ENCODE data around the gene C11orf21.
"Not testable (repeated sequence)": the region's sequence is repeated elsewhere in the genome, so short reads cannot be mapped to it uniquely, and the experiment has no call there.

The C11orf21 gene

DNA sequence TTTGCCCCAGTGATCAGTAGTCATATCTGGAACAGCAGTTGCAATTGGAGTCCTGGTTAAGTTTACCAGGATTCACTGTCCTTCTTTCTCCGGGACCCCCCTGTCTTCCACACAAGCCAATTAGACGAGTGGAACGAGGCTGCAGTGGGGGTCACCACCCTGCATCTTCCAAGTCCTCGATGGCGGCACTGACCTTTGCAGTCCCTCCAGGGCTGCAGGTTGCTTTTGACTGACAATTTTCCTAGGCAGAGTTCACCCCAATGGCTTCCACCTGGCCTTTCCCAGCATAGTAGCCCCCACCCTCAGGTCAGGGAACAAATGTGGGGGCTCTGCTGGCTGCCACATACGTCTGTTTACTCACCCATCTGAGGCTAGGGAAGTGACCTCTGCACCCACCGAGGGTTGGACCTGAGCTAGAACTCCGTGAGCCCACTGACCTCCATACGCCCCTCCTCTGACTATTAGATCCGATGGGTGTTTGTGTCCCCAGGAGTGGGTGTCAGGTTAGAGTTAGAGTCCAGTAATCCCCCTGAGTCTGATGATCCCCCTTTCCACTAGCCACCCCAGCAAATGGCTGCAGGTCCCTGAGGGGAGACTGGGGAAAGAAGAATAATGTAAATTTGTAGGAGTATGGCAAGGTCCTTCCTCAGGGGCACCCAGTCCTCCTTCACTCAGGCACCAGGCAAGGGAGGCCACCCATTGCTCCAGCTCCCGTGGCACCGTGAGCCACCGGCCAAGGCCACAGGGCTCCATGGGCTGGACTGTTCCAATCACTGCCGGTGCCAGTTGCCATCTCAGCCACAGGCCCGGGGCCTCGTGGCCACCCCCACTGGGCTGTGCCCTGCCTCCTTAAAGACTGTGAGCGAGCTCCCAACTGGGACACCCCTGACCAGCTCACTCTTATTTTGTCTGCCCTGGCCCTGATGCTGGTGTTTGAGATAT lies 5.5 kb downstream of the C11orf21 start:
- DNase-seq: no peak

DNA sequence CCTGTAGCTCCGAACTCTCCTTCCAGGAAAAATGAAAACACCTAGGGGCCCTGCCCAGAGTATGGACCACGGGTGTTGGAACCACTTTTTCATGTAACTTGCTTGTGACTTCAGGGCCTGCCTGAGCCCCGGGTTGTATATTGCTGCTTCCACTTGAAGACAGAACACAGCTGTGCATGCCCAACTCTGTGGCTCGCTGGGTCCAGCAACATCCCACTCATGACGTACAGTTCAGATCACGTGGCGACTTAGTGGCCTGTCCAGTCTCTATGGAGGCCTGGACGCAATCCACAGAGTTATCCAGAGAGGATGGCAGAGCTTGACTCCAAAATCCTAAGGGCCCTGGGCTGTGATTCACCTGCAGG lies 6.8 kb downstream of the C11orf21 start:
- no peak for DNase-seq

DNA sequence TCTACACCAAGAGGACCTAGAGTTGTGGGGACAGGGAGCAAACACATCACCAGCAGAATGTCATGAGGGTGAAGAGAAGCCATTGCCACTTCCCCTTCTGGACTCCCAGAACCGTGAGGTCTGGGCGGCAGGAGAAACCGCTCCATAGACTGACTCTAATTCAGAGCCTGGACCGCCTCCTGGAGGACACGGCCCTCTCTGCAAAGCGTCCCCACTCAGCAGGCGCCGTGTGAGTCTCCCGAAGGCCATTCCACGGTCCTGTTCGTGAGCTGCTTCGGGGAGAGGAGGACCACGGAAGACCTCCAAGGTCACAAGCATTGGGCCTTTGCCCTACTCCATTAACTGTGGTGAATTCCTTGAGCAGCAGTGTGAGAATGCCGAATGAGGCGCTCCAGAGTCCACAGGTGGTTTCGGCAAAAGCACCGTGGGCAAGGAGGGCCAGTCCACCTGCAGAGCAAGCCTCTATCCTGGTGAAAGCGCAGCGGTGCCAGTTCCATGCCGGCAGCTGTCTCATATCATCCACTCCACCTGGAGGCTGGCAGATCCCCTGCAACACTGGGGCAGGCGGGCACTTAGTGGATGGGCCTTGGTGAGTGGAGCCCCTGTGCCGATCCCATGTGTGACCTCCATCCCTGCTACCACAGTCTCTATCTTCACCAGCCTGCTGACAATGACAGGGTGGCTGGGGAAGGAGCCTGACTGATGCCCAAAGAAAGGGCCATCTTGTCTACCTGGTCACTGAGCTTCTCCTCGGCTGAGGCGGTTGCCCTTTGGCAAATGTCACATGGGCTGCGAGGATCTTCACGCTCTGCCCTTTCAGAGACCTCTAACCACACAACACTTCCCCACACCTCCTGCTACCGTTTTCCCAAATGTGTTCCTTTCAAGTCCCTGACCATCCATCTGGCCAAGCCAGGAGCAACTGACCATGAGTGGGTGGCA lies 7.5 kb downstream of the C11orf21 start:
- peak; percentile 87 for DNase-seq

DNA sequence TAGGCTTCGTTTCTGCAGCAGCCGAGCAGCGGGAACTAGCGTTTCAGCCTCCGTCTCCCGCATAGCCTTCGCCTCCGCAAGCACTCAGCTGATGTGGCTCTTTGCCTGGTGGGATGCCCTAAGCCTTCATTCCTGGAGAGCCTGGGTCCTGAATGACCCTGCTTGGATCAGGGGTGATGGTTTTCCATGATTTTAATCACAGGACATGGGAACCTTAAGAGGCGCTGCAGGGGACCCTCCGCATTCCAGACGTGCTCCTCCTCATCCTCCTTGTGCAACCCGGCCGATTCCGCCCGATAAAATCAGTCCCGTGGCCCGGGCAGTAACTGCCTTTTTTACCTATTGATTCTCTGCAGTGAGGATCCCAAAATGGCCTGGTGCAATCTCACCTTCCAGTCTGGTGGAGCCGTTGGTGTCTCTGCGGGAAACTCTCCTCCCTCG lies 8.2 kb downstream of the C11orf21 start:
- no peak for DNase-seq

DNA sequence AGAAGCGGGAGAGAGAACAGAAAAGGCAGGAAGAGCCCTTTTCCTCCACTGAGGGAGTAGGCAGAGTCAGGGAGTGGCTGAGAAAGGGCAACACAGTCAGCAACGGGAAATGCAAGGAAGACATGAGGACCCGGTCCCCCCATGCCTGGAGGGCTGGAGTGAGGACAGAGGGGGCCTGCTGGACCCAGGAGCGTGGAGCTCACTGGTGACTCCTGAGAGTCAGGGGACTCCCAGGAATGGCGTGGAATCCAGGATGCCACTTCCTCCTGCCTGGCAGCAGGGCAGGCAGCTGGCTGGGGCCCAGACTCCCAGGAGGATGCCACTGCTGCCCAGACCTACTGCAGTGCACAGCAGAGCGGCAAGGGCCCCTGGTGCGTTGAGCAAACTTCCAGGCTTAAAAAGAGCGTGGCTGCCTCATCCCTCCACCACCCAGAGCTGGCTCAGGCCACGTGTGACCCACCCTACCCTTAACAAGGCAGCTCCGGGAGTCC lies 11.3 kb downstream of the C11orf21 start:
- no peak for DNase-seq

DNA sequence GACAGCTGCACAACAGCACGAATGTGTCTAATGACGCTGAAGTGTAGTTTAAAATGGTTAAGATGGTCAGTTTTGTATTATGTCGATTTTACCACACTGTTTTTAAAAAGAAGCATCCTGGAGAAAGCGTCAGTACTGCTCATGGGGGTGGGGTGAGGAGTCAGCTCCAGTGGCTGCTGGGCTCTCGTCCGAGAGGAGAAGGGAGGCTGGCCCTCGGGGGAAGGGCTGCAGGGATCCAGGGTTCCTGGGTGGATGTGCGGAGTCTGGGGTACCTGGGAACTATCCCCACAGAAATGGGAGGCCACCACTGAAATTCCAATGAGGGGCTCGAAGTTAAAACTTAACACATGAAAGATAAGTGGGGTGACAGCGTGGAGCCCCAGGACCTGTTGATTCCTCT lies 11.9 kb downstream of the C11orf21 start:
- no peak for DNase-seq

DNA sequence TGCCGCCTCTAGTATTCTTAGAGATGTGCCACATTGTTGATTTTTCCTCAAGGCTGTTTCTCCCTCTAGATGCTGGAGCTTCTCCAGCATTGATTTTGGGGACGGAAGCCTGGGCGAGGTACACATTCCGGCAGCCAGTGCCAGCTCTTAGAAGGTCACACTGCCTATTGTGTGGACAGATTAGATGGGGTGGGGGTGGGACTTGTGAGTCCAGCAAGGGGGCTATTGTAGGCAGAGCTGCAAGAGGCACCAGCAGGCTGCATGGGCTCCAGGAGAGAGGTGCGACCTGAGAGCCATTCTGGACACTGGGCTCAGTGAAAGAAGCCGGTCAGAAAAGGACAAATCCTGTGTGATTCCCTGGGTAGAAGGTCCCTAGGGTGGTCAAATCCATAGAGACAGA lies 12.4 kb downstream of the C11orf21 start:
- DNase-seq: no peak

DNA sequence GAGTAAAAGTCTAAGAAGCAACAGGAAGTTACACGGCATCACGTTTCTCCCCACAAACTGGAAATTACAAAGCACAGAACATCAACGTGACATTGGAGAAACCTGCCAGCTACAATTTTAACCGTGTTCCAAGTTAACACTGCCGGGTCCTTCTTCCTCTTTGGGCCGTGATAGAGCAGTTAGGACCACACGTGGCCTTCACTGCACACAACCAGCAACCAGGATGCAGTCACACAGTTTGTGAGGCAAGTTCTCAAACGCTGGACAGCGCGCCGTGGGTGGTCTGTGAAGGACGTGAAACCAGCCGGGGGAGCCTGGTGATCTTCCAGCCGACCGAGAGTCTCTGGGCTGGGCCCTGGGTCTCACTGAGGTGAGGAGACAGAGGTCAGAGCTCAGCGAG lies 14.6 kb downstream of the C11orf21 start:
- DNase-seq: no peak

DNA sequence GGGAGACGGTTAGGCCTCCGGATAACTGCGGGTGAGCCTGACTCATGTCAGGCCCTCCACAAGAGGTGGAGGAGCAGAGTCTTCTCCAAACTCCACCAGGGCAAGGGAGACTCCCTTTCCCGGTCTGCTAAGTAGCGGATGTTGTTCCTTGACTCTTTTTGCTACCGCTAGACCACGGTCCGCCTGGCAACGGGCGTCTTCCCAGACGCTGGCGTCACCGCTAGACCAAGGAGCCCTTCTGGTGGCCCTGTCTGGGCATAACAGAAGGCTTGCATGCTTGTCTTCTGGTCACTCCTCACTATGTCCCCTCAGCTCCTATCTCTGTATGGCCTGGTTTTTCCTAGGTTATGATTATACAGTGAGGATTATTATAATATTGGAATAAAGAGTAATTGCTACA lies 15.4 kb downstream of the C11orf21 start:
- DNase-seq: not testable (repeated sequence)

DNA sequence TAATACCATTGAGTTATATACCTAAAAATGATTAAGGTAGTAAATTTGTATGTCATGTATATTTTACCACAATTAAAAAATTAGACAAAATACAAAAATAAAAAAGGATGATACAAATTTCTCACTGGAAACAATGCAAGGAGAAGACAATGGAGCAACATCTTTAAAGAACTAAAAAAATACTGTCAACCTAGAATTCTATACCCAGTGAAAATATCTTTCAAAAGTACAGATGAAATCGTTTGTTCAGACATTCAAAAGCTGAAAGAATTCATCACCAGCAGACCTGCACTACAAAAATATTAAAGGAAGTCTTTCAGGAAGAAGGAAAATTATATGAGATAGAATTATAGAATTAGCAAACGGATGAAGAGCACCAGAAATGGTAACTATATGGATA lies 21.5 kb downstream of the C11orf21 start:
- no peak for DNase-seq

DNA sequence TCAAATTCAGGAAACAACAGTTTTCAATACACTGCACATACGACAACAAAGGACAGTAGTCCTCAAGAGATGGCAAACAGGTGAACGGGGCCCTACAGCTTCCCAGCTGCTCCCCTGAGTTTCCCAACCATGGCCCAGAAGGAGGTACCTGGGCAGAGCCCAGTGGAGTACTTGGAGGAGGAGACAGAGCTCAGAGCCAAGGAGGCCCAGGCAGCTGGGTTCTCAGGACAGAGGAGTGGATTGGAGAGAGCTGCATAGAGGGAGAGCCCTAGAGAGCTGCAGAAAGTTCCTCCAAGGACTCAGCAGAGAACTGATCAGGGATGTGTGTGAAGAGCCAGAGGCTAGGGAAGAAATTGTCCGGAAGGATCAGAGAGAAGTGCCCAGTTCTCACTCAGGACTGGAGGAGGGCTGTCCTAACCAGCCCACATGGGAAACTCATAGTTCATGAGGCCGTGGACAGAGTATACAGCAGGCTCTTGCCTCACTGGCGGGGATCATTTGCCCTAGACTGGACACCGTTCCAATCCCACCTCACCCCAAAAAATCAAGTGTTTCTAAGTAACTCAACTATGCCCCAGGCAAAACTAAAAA lies 23.7 kb downstream of the C11orf21 start:
- no peak for DNase-seq

DNA sequence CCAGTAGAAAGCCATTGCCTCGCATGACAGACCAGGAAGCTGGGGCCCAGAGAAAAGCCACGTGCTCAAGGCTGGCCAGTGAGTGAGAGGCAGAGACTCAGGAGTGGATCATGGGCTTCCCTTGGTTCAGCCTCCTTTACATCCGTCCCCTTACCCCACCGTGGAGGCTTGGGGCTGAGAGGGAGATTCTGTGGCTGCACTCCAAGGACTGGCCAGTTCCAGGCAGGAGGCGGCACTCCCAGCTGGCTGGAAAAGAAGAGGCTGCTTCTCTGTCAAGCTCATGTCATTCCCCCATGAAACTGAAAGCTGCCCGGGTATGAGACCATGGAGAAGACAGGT lies 24.7 kb downstream of the C11orf21 start:
- DNase-seq: no peak

DNA sequence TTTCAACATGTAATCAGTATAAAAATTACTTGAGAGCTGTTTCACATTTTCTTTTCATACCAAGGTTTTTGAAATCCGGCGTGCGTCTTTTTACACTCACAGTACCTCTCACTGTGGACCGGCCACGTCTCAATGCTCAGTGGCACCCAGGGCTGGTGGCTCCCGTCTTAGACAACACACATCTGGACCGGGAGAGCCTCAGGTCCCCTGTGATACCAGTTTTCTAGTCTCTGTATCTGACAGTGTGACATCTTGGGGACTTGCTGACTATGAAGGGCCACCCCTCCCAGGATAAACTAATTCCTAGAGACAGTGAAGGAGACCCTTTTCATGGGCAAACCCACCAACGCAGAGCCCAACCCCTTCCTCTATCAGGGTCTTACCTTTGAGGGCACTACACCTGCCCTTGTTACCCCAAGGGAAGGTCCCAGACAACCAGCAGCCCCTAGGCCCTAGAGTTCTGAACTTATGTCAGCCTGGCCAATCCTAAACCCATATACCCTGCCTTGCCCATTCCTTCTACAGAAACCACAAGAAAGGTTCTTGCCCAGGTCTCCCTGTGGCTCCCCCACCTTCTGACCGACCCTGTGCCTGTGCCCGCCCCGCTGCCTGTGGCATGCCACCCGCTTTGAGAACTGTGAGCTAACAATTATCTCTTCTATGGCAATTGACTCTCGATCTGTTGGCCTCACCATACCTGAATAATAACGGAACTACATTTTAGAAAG lies 25.3 kb downstream of the C11orf21 start:
- DNase-seq: no peak

DNA sequence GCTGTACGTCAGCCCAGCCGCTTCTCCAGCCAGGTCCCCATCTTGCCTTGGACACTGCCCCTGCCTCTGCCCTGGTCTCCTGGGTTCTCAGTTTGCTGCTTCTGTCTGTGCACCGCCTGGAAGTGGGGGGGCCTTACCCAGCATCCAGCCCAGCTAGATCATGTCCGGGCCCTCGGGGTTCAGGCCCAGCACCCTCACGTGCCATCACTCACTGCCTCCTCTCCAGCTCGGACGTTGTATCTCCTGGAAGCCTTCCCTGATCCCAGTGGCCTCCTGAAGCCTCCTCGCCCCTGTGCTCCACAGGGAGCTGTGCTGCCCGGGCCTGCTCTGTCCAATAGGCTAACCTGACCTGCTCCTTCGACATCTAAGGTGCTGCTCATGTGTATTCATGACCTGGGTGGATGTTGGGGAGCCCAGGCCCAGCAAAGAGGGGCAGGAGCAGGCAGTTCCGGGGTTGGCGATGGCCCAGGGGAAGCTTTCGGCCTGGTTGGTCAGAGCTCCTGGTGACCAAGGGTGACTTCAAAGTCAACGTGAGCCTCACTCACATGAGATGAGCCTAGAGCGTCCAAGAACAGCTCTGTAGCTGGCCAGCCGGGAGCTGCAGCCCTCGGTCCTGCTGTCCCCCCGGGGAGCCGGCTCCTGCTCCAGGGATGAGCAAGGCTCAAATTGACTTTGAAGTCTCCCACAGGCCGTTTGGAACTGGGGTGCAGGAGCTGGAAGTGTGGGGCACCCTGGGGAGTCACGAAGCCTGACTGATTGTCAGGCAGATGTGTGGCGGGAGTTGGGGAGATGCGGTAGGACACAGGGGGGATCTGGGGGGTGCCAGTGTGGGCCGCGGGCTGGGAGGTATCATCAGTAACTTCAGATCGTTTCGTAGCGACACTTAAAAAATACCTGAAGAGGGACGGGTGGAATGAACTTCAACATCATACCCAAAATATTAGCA lies 26.1 kb downstream of the C11orf21 start:
- DNase-seq: no peak

DNA sequence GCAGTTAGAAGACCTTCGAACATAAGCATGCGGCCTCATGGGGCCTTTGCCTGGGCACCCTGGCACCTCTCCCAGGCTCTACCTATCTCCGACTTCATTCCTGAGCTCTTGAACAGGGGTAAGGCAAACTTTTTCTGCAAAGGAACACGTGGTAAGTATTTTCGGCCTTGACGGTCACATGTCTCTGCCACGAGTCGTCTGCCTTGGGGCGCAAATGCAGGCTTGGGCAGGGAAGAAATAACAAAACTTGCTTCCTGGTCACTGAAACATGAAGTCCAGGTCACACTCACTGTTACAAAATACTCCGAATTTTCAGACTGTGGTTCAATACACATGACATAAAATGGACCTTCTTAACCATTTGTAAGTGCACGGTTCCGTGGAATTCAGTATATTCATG lies 27.9 kb downstream of the C11orf21 start:
- no peak for DNase-seq

DNA sequence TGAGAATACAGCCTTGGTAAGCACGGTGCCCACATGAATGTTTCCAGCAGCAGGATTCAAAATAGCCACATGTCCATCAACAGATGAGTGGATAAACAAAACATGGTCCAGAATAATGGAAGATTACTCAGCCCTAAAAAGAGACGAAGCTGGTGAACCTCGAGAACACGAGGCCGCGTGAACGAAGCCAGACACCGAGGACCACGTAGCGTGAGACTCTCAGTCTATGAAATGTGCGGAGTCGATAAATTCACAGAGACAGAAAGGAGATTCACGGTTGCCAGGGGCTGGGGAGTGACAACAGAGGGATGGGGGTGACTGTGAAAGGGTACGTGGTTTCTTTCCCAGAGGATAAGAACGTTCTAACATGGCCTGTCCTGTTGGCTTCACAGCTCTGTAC lies 28.4 kb downstream of the C11orf21 start:
- no peak for DNase-seq

DNA sequence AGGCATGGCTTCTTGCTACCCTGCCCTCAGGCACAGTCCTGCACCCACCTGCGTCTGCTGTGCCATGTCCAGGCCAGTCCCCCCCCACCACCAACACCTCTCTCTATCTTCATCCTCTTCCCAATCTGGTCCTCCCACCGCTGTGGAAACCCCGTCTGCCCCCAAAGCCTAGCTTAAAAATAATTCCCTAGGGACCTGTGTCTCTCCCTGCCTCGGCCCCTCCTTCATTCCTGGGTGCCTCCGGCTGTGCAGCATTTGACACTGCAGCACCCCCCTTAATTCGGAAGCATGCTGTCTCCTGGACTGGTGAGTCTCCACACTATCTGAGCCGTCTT lies 28.8 kb downstream of the C11orf21 start:
- DNase-seq: no peak

DNA sequence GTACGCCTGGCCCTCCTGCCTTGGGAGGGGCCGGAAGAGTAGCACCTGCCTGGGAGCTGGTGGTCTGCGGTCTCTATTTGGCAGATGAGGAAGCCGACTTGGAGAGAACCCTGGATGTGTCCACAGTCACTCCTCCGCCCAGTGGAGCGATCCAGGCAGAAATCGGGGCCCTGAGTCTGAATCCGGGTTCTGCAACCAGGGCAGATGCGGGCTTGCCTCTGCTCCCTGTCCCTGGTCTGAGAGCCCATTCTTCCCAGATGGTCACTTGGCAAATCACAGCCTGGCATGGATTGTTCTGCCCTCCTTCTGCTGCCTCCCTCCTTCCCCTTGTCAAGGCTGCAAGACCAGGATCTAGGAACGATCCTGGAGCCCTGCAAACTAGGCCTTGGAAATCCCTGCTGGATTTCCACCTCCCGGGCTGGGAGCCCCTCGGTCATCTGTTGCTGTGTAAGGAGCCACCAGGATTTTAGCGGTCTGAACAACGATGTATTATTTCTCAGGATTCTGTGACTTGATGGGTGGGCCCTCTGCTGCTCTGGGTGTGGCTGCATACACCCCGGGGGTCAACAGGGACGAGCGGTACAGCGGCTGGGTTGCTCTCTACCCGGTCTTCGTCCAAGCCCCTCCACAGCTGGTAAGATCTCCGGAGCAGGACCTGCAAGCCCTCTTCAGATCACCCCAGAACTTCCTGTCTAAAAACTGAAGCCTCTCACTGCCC lies 29.3 kb downstream of the C11orf21 start:
- DNase-seq: no peak

DNA sequence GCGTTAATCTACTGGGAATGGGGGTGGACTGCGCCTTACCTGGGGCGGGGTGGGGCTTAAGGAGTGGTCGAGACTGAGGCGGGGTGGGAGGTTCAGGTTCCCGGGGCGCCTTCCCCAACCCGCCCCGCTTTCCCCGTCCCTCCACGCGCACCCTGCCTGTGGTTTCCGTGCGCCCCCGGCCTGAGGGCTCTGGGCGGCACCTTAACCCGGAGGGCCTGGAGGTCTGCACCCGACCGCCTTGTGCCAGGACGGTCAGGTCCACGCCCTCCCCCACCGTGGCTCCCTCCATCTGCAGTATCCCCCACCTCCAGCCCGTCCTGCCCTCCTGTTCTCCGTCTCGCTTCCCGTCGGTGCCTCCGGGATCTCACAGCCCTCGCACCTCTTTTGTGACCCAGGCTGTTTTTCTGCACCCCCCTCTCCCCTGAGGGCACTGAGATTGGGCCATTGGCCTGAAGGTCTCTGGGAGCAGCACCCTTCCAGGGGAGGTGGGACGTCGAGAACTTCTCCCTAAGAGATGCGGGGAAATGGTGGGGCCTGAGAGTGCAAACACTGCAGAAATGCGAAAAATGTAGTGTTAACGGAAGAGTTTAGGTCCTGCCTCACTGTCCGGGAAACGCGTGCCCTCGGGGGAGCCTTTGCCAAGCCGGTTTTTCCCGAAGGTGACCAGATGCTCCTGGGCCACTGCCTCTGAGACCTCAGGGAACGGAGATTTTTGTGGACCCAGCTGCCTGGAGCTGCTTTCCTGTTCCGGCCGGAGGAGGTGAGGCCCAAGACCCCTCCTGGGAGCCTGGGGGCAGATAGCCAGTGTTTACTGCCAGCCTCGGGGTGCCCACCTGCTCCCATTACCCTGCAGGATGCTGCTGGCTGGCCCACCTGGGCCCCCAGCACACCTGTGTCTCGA lies 30.1 kb downstream of the C11orf21 start:
- DNase-seq: no peak

DNA sequence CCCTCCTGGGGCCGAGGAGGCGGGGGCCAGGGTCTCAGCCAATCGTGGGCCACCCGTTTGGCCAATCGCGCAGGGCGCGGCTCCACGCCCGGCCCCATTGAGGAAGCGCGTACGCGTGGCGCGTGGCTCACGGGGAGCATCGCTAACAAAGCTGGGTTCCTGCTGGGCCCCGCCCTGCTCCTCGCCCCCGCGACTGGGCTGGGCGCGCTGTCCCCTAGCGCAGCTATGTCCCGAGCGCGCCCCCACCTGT lies 30.7 kb downstream of the C11orf21 start:
- peak; percentile 22 for DNase-seq

Measured in MV-4-11 (cell line).